Loucy (cell line): ENCODE results near the gene B3GALT6.

ENCODE experiments used
- EZH2phosphoT487 ChIP-seq: fragments of 200-600 bp; IDR thresholded peaks from 2 replicates; pipeline ENCODE4 v1.6.1; 2018; ENCODE audit warnings: antibody characterized with exemption, mild to moderate bottlenecking, moderate library complexity, borderline replicate concordance
- TF ChIP-seq, protein P1 (sequence below): fragments of 200-600 bp; sonication (generic); conservative IDR thresholded peaks from 2 replicates; pipeline ENCODE4 v1.5.1; 2014; ENCODE audit warnings: mild to moderate bottlenecking, antibody characterized with exemption, low read length

DNA sequence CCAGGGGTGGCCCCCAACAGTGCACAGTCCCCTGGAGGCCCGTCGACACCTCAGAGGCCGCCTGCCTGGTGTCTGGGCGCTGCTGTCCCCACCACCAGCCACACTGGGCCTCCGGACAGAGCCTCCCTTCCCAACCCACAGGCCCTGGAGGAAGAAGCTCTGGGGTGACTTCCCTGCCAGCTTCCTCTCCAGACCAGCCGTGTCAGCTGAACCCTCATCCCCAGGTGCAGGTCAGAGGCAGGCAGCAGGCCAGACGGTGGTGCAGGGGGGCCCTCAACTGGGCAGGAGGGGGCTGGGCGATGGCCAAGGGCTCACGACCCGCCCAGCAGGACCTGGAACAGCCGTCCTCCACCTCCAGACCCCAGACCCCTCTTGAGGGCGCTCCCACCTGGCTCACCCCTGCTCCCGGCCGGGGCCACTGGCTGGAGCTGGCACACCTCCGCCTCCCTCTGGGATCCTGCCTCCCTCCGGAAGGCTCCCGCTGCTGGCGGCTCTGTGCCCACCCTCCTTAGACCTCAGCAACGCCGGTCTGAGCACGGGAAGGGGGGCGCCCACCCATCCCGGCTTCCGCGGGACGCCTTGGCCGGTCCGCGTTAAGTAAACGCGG lies 26.2 kb upstream of the B3GALT6 start:
- TF ChIP-seq, protein P1, sequence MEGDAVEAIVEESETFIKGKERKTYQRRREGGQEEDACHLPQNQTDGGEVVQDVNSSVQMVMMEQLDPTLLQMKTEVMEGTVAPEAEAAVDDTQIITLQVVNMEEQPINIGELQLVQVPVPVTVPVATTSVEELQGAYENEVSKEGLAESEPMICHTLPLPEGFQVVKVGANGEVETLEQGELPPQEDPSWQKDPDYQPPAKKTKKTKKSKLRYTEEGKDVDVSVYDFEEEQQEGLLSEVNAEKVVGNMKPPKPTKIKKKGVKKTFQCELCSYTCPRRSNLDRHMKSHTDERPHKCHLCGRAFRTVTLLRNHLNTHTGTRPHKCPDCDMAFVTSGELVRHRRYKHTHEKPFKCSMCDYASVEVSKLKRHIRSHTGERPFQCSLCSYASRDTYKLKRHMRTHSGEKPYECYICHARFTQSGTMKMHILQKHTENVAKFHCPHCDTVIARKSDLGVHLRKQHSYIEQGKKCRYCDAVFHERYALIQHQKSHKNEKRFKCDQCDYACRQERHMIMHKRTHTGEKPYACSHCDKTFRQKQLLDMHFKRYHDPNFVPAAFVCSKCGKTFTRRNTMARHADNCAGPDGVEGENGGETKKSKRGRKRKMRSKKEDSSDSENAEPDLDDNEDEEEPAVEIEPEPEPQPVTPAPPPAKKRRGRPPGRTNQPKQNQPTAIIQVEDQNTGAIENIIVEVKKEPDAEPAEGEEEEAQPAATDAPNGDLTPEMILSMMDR, result no peak
- no peak for TF ChIP-seq EZH2phosphoT487
